ENCODE measurements around the gene PPARD.

GRCh38 chr6:35428421-35429149 is 86.2 kb downstream of the PPARD start:
- no peak for TF ChIP-seq EZH2 (IDR thresholded peaks at IDR 0.05)
- TF ChIP-seq EZH2phosphoT487 (IDR thresholded peaks at IDR 0.05): no peak
